Medulla oblongata (tissue), 1 donor: ENCODE results near the gene GALK2.
"Not testable (repeated sequence)": the region's sequence is repeated elsewhere in the genome, so short reads cannot be mapped to it uniquely, and the experiment has no call there.

ENCODE experiments used
- DNase-seq: peaks from one replicate; pipeline ENCODE4 v3.0.0-alpha.2; 2015; ENCODE audit errors: extremely low spot score

Gene GALK2

GRCh38 chr15:49339656-49340055 lies 169.6 kb downstream of the GALK2 start:
- DNase-seq, result no peak

GRCh38 chr15:49343546-49343945 lies 173.5 kb downstream of the GALK2 start:
- DNase-seq, result no peak

- not testable (repeated sequence) for DNase-seq
These were observed 184.4 kb downstream of the GALK2 start for GRCh38 chr15:49354439-49354838.

- no peak for DNase-seq
These were observed 191.3 kb downstream of the GALK2 start for GRCh38 chr15:49361370-49361769.

GRCh38 chr15:49366496-49366895 lies 196.4 kb downstream of the GALK2 start:
- DNase-seq, result no peak

GRCh38 chr15:49370782-49371181 lies 200.7 kb downstream of the GALK2 start:
- DNase-seq, result no peak

GRCh38 chr15:49372366-49372765 lies 202.3 kb downstream of the GALK2 start:
- no peak for DNase-seq

GRCh38 chr15:49379996-49380395 lies 209.9 kb downstream of the GALK2 start:
- DNase-seq, result no peak

- no peak for DNase-seq
These were observed 210.9 kb downstream of the GALK2 start for GRCh38 chr15:49380912-49381311.
